NB4 (cell line): Measurements from ENCODE around the gene FRAT1.

Experiments
- CTCF ChIP-seq: IDR thresholded peaks from one replicate; pipeline ENCODE4 v1.5.1; 2012; ENCODE audit warnings: low read depth, low read length
- POLR2A ChIP-seq: IDR thresholded peaks from 2 replicates; pipeline ENCODE4 v1.6.1; 2011; ENCODE audit warnings: mild to moderate bottlenecking; ENCODE audit not compliant: insufficient read length; ENCODE audit errors: extremely low read depth
- TF ChIP-seq, protein P1 (sequence below): IDR thresholded peaks from 2 replicates; pipeline ENCODE4 v1.6.1; 2011; ENCODE audit warnings: low read depth, low read length

DNA sequence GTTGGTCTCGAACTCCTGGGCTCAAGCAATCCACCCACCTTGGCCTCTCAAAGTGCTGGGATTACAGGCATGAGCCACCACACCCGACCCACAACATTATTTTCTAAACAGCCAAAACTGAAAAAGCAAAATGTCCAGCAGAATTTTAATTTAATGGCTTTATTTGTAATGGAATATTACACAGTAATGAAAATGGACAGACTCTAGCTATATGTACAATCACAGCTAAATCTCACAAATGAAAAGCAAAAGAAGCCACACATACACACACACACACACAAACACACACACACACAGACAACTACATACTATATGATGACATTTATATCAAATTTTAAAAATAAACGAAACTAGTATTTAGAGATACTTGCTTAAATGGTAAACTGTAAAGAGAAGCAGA, 45.4 kb upstream of the FRAT1 start:
- TF ChIP-seq CTCF (no peak), POLR2A (no peak)
- TF ChIP-seq, protein P1, sequence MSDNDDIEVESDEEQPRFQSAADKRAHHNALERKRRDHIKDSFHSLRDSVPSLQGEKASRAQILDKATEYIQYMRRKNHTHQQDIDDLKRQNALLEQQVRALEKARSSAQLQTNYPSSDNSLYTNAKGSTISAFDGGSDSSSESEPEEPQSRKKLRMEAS, result no peak
